AG04450 (cell line): ENCODE results near the gene VMP1. TPM values are rescaled to one million over a fixed set of nuclear protein-coding genes. Genes with fewer than 3 reads are reported as not detected.

ENCODE experiments used
- CTCF ChIA-PET: fragments of 300-600, 350-600 bp; formaldehyde crosslinking; extraction: SDS; loops from one replicate; lab custom pipeline; 2022; ENCODE audit warnings: antibody characterized with exemption, inconsistent platforms; lab: Charles Lee
- POLR2A ChIA-PET: fragments of 350-600 bp; formaldehyde crosslinking; extraction: SDS; loops from one replicate; lab custom pipeline; 2021; ENCODE audit warnings: antibody characterized with exemption, inconsistent platforms; lab: Yijun Ruan, JAX
- DNase-seq: peaks from one replicate; pipeline ENCODE4 v3.0.0-alpha.2; 2011; ENCODE audit warnings: low read depth, low spot score
- H3K27ac ChIP-seq: one replicate; pipeline ENCODE4 v1.5.1; 2012; ENCODE audit warnings: low read depth, low read length, control low read depth
- H3K27me3 ChIP-seq: one replicate; pipeline ENCODE4 v1.6.0; 2012; ENCODE audit warnings: low read length; ENCODE audit not compliant: control insufficient read depth, insufficient read depth
- H3K4me3 ChIP-seq: 2 replicates; pipeline ENCODE4 v1.5.1; 2011; ENCODE audit warnings: mild to moderate bottlenecking, low read depth, low read length, control low read depth
- H3K9me3 ChIP-seq: 2 replicates; pipeline ENCODE4 v1.5.1; 2012; ENCODE audit warnings: low read length; ENCODE audit not compliant: control insufficient read depth, insufficient read depth
- CTCF ChIP-seq: IDR thresholded peaks from 2 replicates; pipeline ENCODE4 v1.5.1; 2011; ENCODE audit warnings: low read depth, low read length, control low read depth, inconsistent platforms
- polyA plus RNA-seq: library from polyadenylated mRNA; depleted of rRNA; stranded (reverse); fragments of >200 nt; gene quantifications from 2 replicates; pipeline ENCODE4 v1.2.3, GENCODE V29; 2011

VMP1 gene
- polyA plus RNA-seq, 1 experiment, result 196 TPM

GRCh38 chr17:59748591-59748990, 41.1 kb downstream of the VMP1 start:
- POLR2A ChIA-PET, result no interaction called here
- no peak for TF ChIP-seq CTCF
- CTCF ChIA-PET, result interaction anchor here (0.5 to 2.9 kb wide), 4 partner anchors 14 to 84 kb away, joined by 3 to 9 read pairs (median 6); partner anchors contain the start of genes PTRH2 and VMP1
- Histone ChIP-seq H3K9me3 (no peaks in the 10 kb centered on the region), H3K27me3 (no peaks in the 10 kb centered on the region), H3K27ac (no peak overlapping the region), H3K4me3 (no peak overlapping the region)
- no peak for DNase-seq

- DNase-seq, result no peak
- H3K9me3 ChIP-seq, result no peaks in the 10 kb centered on the region
- ChIA-PET POLR2A (interaction anchor here (1.0 to 5.6 kb wide), 2 partner anchors 34 to 90 kb away, joined by 11 to 221 read pairs; no protein-coding TSS in a partner anchor), CTCF (interaction anchor here (1.1 kb wide), 1 partner anchor 285 kb away, joined by 3 read pairs; no protein-coding TSS in a partner anchor)
- peak overlapping the region; percentile 34 for H3K27ac ChIP-seq
- no peak overlapping the region for H3K4me3 ChIP-seq
- no peaks in the 10 kb centered on the region for H3K27me3 ChIP-seq
- no peak for TF ChIP-seq CTCF
Measured at GRCh38 chr17:59751955-59752413, 44.5 kb downstream of the VMP1 start.

GRCh38 chr17:59752446-59752845, 45.0 kb downstream of the VMP1 start:
- H3K4me3 ChIP-seq, result no peak overlapping the region
- no peaks in the 10 kb centered on the region for H3K9me3 ChIP-seq
- ChIA-PET POLR2A (interaction anchor here (1.0 to 5.6 kb wide), 2 partner anchors 34 to 90 kb away, joined by 11 to 221 read pairs; no protein-coding TSS in a partner anchor), CTCF (interaction anchor here (0.9 to 2.7 kb wide), 2 partner anchors 64 to 162 kb away, joined by 4 to 14 read pairs; no protein-coding TSS in a partner anchor)
- no peak for TF ChIP-seq CTCF
- DNase-seq, result no peak
- H3K27ac ChIP-seq, result no peak overlapping the region
- H3K27me3 ChIP-seq, result no peaks in the 10 kb centered on the region

GRCh38 chr17:59752922-59753321, 45.5 kb downstream of the VMP1 start:
- H3K4me3 ChIP-seq, result no peak overlapping the region
- no peak for DNase-seq
- no peaks in the 10 kb centered on the region for H3K9me3 ChIP-seq
- CTCF ChIA-PET, result interaction anchor here (0.6 to 2.7 kb wide), 5 partner anchors 11 to 162 kb away, joined by 3 to 14 read pairs (median 7); no protein-coding TSS in a partner anchor
- no peak overlapping the region for H3K27ac ChIP-seq
- TF ChIP-seq CTCF, result no peak
- POLR2A ChIA-PET, result interaction anchor here (1.0 to 5.6 kb wide), 5 partner anchors 33 to 106 kb away, joined by 4 to 221 read pairs (median 11); no protein-coding TSS in a partner anchor
- no peaks in the 10 kb centered on the region for H3K27me3 ChIP-seq
